Natural killer cell treated with Interleukin-12 subunit alpha and Interleukin-12 subunit beta and Interleukin-15 and Interleukin-18, amount 100 ng/mL, for 72 hours (primary cell): ENCODE results near the gene EXD2. TPM values are rescaled to one million over a fixed set of nuclear protein-coding genes. Genes with fewer than 3 reads are reported as not detected.
"Not testable (repeated sequence)": the region's sequence is repeated elsewhere in the genome, so short reads cannot be mapped to it uniquely, and the experiment has no call there.

Experiments used
- ATAC-seq, 2 donors: fragments of 150-1000 bp; cut with Tn5 transposase in 1 of 2; sonication (Bioruptor Pico), chemical (Tn5 transposase) in 1 of 2; 2 replicates each; pipeline ENCODE4 v1.10.0; 2021
- DNase-seq: peaks from one replicate; pipeline ENCODE4 v3.0.0; 2022; ENCODE audit warnings: low spot score
- H3K27ac Mint-ChIP-seq, 2 donors: 1 replicate in 1 of 2; 2 replicates in 1 of 2; pipeline ENCODE4 v1.8.0; 2022; ENCODE audit warnings: mixed read lengths in 2 of 2, mild to moderate bottlenecking in 1 of 2, moderate library complexity in 1 of 2
- H3K27me3 Mint-ChIP-seq, 2 donors: 1 replicate in 1 of 2; 2 replicates in 1 of 2; pipeline ENCODE4 v1.8.0; 2022; ENCODE audit warnings: mixed read lengths in 2 of 2
- H3K36me3 Mint-ChIP-seq: one replicate; pipeline ENCODE4 v1.8.0; 2022; ENCODE audit warnings: mixed read lengths
- H3K4me1 Mint-ChIP-seq, 2 donors: 1 replicate in 1 of 2; 2 replicates in 1 of 2; pipeline ENCODE4 v1.8.0; 2022; ENCODE audit warnings: low read depth in 2 of 2, mixed read lengths in 2 of 2, mild to moderate bottlenecking in 1 of 2
- H3K4me3 Mint-ChIP-seq: one replicate; pipeline ENCODE4 v1.8.0; 2022; ENCODE audit warnings: mixed read lengths
- H3K9me3 Mint-ChIP-seq: 2 replicates; pipeline ENCODE4 v1.8.0; 2022; ENCODE audit warnings: mixed read lengths
- total RNA-seq, 2 donors: library from RNA; stranded (reverse); gene quantifications; one replicate each; pipeline ENCODE4 v1.2.3, GENCODE V29; 2022

EXD2 gene
- total RNA-seq, 2 donors from 2014 or later, result 8.7 to 10.4 TPM

- Mint-ChIP-seq H3K4me1 (no peaks in the 10 kb centered on the region), H3K36me3 (no peaks in the 10 kb centered on the region), H3K9me3 (no peaks in the 10 kb centered on the region), H3K4me3 (no peak overlapping the region), H3K27me3 (peaks cover 11 to 16% of the 10 kb centered on the region in 2 donors), H3K27ac (no peak overlapping the region)
- ATAC-seq, result no peak
- DNase-seq, result no peak
These were observed 76.2 kb downstream of the EXD2 start for GRCh38 chr14:69267492-69267891.

- H3K4me3 Mint-ChIP-seq, result no peak overlapping the region
- ATAC-seq (no peak), DNase-seq (no peak)
- no peaks in the 10 kb centered on the region for H3K36me3 Mint-ChIP-seq
- peaks cover 12 to 16% of the 10 kb centered on the region in 2 donors for H3K27me3 Mint-ChIP-seq
- H3K9me3 Mint-ChIP-seq, result no peaks in the 10 kb centered on the region
- no peak overlapping the region for H3K27ac Mint-ChIP-seq
- H3K4me1 Mint-ChIP-seq, result no peaks in the 10 kb centered on the region
These were observed 76.9 kb downstream of the EXD2 start for GRCh38 chr14:69268223-69268622.

GRCh38 chr14:69268763-69269162, 77.5 kb downstream of the EXD2 start:
- H3K27ac Mint-ChIP-seq, result no peak overlapping the region
- H3K27me3 Mint-ChIP-seq, result peaks cover 15 to 16% of the 10 kb centered on the region in 2 donors
- H3K4me3 Mint-ChIP-seq, result no peak overlapping the region
- H3K36me3 Mint-ChIP-seq, result no peaks in the 10 kb centered on the region
- ATAC-seq (no peak), DNase-seq (no peak)
- H3K9me3 Mint-ChIP-seq, result no peaks in the 10 kb centered on the region
- no peaks in the 10 kb centered on the region for H3K4me1 Mint-ChIP-seq

- Mint-ChIP-seq H3K9me3 (no peaks in the 10 kb centered on the region), H3K4me3 (no peak overlapping the region), H3K27me3 (peaks cover 10 to 15% of the 10 kb centered on the region in 2 donors), H3K36me3 (no peaks in the 10 kb centered on the region), H3K27ac (no peak overlapping the region), H3K4me1 (no peaks in the 10 kb centered on the region)
- ATAC-seq (peak in 1 of 2 donors; percentile 14), DNase-seq (no peak)
These were observed 78.1 kb downstream of the EXD2 start for GRCh38 chr14:69269381-69269780.

- H3K27ac Mint-ChIP-seq, result no peak overlapping the region
- no peaks in the 10 kb centered on the region for H3K9me3 Mint-ChIP-seq
- H3K36me3 Mint-ChIP-seq, result no peaks in the 10 kb centered on the region
- DNase-seq, result no peak
- peaks cover 15 to 19% of the 10 kb centered on the region in 2 donors for H3K27me3 Mint-ChIP-seq
- ATAC-seq, result no peak
- H3K4me1 Mint-ChIP-seq, result no peaks in the 10 kb centered on the region
- no peak overlapping the region for H3K4me3 Mint-ChIP-seq
These were observed 78.8 kb downstream of the EXD2 start for GRCh38 chr14:69270097-69270496.

- H3K4me1 Mint-ChIP-seq, result no peaks in the 10 kb centered on the region
- no peak overlapping the region for H3K27ac Mint-ChIP-seq
- no peaks in the 10 kb centered on the region for H3K9me3 Mint-ChIP-seq
- DNase-seq, result no peak
- no peaks in the 10 kb centered on the region for H3K36me3 Mint-ChIP-seq
- H3K4me3 Mint-ChIP-seq, result no peak overlapping the region
- peak in 1 of 2 donors; percentile 22 for ATAC-seq
- peaks cover 14 to 15% of the 10 kb centered on the region in 2 donors for H3K27me3 Mint-ChIP-seq
These were observed 79.8 kb downstream of the EXD2 start for GRCh38 chr14:69270795-69271708.

- Mint-ChIP-seq H3K27me3 (peaks cover 18 to 20% of the 10 kb centered on the region in 2 donors), H3K4me1 (no peaks in the 10 kb centered on the region), H3K4me3 (no peak overlapping the region), H3K9me3 (no peaks in the 10 kb centered on the region), H3K36me3 (no peaks in the 10 kb centered on the region), H3K27ac (no peak overlapping the region)
- DNase-seq, result no peak
- ATAC-seq, result no peak
These were observed 83.0 kb downstream of the EXD2 start for GRCh38 chr14:69274321-69274720.

GRCh38 chr14:69275331-69275730, 84.0 kb downstream of the EXD2 start:
- H3K27me3 Mint-ChIP-seq, result peaks cover 25 to 27% of the 10 kb centered on the region in 2 donors
- H3K4me1 Mint-ChIP-seq, result no peaks in the 10 kb centered on the region
- no peaks in the 10 kb centered on the region for H3K9me3 Mint-ChIP-seq
- no peak overlapping the region for H3K27ac Mint-ChIP-seq
- no peak overlapping the region for H3K4me3 Mint-ChIP-seq
- no peak for DNase-seq
- no peaks in the 10 kb centered on the region for H3K36me3 Mint-ChIP-seq
- no peak for ATAC-seq

GRCh38 chr14:69277356-69277755, 86.1 kb downstream of the EXD2 start:
- not testable (repeated sequence) for H3K36me3 Mint-ChIP-seq, ATAC-seq, H3K9me3 Mint-ChIP-seq, H3K4me3 Mint-ChIP-seq, H3K4me1 Mint-ChIP-seq, DNase-seq, H3K27ac Mint-ChIP-seq
- H3K27me3 Mint-ChIP-seq, result peaks cover 27 to 33% of the 10 kb centered on the region in 2 donors

- peaks cover 20 to 26% of the 10 kb centered on the region in 2 donors for H3K27me3 Mint-ChIP-seq
- no peak for ATAC-seq
- H3K4me3 Mint-ChIP-seq, result no peak overlapping the region
- H3K27ac Mint-ChIP-seq, result no peak overlapping the region
- H3K36me3 Mint-ChIP-seq, result no peaks in the 10 kb centered on the region
- H3K9me3 Mint-ChIP-seq, result no peaks in the 10 kb centered on the region
- DNase-seq, result no peak
- H3K4me1 Mint-ChIP-seq, result no peaks in the 10 kb centered on the region
These were observed 89.5 kb downstream of the EXD2 start for GRCh38 chr14:69280746-69281291.

- Mint-ChIP-seq H3K36me3 (no peaks in the 10 kb centered on the region), H3K4me3 (no peak overlapping the region), H3K27ac (no peak overlapping the region), H3K9me3 (no peaks in the 10 kb centered on the region), H3K27me3 (peaks cover 20 to 26% of the 10 kb centered on the region in 2 donors), H3K4me1 (no peaks in the 10 kb centered on the region)
- ATAC-seq (no peak), DNase-seq (no peak)
These were observed 90.3 kb downstream of the EXD2 start for GRCh38 chr14:69281450-69282169.

- no peak for ATAC-seq
- Mint-ChIP-seq H3K36me3 (no peaks in the 10 kb centered on the region), H3K9me3 (no peaks in the 10 kb centered on the region), H3K27ac (no peak overlapping the region), H3K4me1 (no peaks in the 10 kb centered on the region), H3K4me3 (no peak overlapping the region), H3K27me3 (peaks cover 20 to 26% of the 10 kb centered on the region in 2 donors)
- DNase-seq, result no peak
These were observed 91.2 kb downstream of the EXD2 start for GRCh38 chr14:69282448-69282847.

GRCh38 chr14:69284170-69284569, 92.9 kb downstream of the EXD2 start:
- no peaks in the 10 kb centered on the region for H3K4me1 Mint-ChIP-seq
- ATAC-seq, result no peak
- H3K36me3 Mint-ChIP-seq, result no peaks in the 10 kb centered on the region
- no peak overlapping the region for H3K4me3 Mint-ChIP-seq
- H3K9me3 Mint-ChIP-seq, result no peaks in the 10 kb centered on the region
- no peak for DNase-seq
- no peak overlapping the region for H3K27ac Mint-ChIP-seq
- H3K27me3 Mint-ChIP-seq, result peaks cover 16 to 21% of the 10 kb centered on the region in 2 donors
